A549 treated with ZK216348 at 1 μM for 4 hours (cell line): ENCODE measurements around the gene ERP29. TPM values are rescaled to one million over a fixed set of nuclear protein-coding genes. Genes with fewer than 3 reads are reported as not detected.

Experiments
- total RNA-seq: library from RNA; stranded (reverse); fragments of 200-300 nt; extraction: Qiagen RNA extraction; gene quantifications from 5 replicates; pipeline ENCODE4 v1.2.3, GENCODE V29; 2022; ENCODE audit warnings: low read depth

The ERP29 gene
- total RNA-seq = 122 to 147 TPM (median 129 TPM) in 5 replicates

DNA sequence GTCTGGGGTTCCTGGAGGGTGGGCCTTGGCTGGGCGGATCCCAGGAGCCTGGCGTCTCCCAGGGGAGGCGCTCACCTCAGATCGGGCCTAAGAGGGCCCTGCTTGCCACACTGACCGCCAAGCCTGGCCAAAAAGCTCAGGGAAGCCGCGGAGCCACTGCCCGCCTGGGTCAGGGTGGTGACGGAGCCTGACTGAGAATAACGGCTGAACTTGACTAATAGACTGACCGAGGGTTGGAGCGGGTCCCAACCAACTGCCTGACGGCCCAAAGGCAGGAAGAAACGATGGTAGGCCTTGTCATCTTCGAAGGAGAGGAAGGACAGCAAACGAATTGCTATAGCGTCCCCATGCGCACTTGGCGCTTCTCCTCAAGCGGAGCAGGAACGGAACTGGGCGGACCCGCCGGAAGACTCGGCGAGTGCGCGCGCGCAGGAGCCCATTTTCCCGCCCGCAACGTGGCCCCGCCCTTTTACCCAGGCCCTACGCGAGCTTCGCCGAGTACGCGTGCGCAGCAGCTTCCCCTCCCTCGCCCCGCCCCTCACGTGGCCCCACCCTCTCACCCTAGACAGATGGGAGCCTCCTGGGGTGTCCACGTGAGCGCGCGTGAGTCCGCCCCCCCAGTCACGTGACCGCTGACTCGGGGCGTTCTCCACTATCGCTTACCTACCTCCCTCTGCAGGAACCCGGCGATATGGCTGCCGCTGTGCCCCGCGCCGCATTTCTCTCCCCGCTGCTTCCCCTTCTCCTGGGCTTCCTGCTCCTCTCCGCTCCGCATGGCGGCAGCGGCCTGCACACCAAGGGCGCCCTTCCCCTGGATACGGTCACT is at the start of gene ERP29, which contains the start of gene TMEM116:
TSS of gene ERP29 (plus strand) at position 652 of the 826 bp plus-strand sequence. CDS start at position 692, 40 bp downstream.
TSS of gene TMEM116 (minus strand) at position 391 of the 826 bp plus-strand sequence. CDS start 7,895 bp downstream, outside the sequence.

Other genes with a start within 250 kb of the ERP29 start
- 62.6 to 97.6 TPM (median 86.6 TPM) in 5 replicates for gene ALDH2, start 246.5 kb upstream of the ERP29 start, total RNA-seq
- gene MAPKAPK5, start 171.2 kb upstream of the ERP29 start, total RNA-seq = 50.0 to 61.6 TPM (median 56.9 TPM) in 5 replicates
- 6.0 to 7.5 TPM (median 6.8 TPM) in 5 replicates for gene TMEM116, start 261 bp upstream of the ERP29 start, total RNA-seq
- gene NAA25, start 95.4 kb downstream of the ERP29 start, total RNA-seq = 12.7 to 23.1 TPM (median 20.7 TPM) in 5 replicates
- 16.2 to 17.9 TPM (median 16.4 TPM) in 5 replicates for gene TRAFD1, start 112.1 kb downstream of the ERP29 start, total RNA-seq